HG03354 (cell line): ENCODE measurements around the gene GSTM3.
A peak's percentile ranks its signal among the peaks of the same experiment; 100 is the strongest.

Experiments used
- ATAC-seq: cut with Tn5 transposase; IDR thresholded peaks from one replicate; pipeline ENCODE4 v1.9.1; 2021; ENCODE audit warnings: mild to moderate bottlenecking; ENCODE audit not compliant: unreplicated experiment, poor library complexity, severe bottlenecking

The GSTM3 gene

DNA sequence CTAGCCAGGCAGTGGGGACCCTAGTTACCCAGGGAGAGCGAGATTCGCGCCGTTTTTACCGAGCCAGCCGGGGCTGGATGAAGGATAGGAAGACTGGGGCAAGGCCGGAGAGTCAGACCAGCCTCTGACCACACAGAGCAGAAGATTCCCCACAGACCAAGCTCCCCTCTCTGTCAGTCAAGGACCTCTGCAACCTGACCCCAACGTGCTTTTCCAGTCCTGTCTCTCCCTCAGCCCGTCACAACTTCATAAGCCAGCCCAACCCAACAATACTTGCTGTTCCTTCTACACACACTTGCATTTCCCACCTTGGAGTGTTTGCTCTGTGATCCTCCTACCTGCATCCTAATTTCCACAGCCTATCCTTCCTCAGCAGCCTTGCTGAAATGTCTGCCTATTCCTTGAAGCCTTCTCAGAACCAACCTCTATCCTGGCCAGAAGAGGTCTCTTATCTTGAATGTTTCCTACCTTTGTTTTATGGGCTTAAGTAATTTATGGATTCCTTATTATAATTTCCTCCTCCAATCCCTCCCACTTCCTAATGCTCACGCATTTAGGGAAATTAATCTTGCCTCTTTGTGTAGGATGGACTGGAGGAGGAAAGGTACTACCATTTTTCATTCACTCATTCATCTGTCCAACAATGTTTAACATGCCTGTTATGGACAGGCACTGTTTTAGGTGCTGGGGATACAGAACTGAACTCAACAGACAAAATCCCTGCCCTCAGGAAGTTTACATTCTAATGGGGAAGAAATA lies at the start of gene GSTM3:
Gene GSTM3, minus strand, starts transcription at position 424 of the 759 bp plus-strand sequence. CDS start 751 bp downstream, outside the sequence.
- ATAC-seq: peak; percentile 22

DNA sequence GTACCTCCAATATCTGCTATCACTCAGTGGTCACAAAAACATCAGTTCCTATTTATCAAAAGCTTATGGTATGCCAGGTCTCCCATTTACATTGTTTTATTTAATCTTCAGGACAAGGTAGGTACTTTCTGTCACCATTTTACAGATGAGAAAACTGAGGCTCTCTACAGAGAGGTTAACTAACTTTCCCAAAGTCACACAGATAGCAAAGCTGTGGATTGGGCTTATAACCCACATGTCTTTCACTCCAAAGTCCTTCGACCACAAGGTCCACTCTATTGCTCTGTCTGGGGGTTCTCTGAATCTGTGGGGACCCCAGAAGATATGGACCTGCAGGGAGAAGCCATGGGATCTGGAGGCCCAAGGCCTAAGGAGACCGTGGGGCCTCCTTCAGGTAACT lies 49.5 kb upstream of the GSTM3 start:
- ATAC-seq: no peak

DNA sequence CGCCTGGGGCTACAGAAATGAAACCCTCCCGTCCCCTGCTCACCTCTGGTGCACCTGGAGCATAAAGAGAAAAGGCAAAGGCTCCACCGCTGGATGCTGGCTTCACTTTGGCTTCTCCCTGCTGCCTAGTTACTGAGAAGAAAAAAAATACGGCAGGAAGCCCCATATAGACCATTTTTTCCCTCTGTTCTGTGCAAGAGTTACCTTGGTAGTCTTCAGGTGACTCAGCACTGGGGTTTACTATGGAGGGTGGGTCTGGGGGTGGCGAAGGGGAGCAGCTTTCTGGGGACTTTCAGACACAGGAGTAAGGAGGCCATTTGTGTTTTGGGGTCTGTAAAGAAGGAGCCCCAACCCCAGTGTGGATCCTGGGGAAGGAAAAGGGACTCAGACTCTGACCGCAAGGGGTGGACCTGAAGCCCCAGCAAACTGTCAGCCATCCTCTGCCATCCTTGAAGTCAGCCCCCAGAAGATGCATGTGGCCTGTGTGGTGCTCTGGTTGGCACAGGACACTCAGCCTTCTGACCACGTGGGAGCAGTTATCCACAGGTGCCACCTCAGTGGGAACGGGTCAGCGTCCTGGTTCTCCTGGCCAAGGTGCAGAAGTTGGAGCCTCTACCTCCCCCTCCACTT lies 48.8 kb upstream of the GSTM3 start:
- ATAC-seq: no peak

DNA sequence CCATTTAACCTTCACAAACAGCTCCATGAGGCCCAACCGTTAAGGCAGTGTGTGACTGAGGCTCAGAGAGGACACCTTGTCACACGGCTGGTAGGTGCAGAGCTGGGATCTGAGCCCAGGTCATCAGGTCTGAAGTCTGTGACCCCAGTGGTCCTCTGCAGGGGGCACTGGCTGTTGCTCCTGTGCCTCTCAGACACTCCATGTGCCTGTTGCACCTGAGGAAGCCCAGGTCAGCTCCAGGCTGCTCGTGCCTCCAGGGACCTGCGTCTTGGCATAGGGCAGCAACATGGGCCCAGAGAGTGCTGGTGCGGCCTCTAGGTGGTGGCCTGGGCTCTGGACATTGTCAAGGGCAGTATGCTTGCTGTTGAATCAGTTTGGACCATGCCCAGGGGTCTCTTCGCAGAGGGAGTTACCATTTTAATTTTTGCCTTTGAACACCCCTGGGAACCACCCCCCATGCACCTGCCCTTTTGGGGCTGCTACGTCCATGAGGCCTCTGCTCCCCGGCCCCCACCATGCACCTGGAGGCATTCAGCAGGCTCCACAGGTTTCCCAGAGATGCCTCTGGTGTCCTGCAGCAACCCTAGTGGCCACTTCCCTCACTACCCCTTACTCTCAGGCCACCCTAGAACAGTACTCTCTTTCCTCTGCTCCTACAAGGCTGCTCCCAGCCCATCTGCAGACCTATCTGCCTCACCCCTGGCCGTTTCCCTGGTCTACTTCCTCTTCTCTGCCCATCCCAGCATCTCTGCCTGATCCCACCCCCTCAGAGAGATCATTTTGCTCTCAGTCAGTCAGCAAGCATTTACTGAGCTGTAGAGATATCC lies 48.1 kb upstream of the GSTM3 start:
- ATAC-seq: no peak

DNA sequence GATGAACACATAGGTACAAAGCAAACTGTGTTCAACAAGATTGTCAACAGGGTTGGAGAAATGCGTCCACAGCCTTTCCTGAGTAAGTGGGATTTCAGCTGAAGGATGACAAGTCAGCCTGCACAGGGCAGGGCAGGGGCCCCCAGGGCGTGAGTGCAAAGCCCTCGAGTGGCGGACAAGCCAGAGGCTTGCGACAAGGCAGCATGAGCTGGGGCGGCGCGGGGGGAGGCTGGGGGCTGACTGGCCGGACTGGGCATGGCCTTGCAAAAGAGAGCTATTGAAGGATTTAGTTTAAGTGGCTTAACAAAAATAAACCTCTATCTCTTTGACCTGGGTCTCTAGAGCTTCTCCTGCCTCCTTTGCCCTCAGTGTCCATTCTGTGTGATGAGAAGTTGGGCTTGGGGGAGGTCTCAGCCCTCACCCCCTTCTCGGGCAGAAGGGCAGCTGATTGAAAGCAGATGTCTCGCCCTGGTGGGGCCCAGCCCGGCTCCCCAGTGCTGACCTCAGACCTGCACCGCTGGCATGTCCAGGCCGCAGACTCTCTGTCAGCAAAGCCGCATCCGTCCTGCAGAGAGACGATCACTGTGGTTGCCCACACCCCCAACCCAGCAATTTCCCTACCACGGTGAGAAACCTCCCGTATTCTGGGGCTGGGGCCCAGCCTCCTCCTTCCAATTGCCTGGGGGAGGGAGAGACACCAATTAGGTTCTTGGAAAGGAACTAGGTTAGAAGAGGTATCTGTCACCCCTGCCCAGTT lies 47.2 kb upstream of the GSTM3 start:
- no peak for ATAC-seq

DNA sequence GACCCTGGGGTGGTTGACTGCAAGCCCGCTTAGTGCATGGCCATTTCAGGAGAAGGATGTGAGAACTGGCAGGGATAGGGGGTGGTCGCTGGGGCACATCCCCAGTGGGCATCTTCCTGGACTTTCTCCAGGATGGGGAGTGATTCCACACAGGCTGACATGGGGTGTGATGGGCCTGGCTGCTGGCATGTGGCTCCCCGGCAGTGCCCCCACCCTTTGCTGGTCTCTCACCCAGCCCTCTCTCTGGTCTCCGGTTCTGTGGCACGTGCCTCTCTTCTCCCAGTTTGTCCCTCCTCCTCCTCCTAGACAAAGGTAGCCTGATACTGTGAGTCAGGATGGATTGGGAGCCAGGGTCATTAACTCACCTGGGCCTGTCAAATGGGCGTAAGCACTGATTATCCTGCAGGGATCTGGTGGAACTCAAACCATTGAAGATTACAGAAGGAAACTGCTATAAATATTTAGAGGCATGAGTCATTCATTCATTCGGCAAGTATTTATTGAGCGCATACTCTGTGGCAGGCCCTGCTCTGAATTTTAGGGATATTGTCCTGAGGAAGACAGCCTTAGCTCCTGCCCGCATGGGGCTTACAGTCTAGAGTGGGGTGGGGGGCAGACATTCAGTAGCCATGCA lies 46.5 kb upstream of the GSTM3 start:
- ATAC-seq: no peak

DNA sequence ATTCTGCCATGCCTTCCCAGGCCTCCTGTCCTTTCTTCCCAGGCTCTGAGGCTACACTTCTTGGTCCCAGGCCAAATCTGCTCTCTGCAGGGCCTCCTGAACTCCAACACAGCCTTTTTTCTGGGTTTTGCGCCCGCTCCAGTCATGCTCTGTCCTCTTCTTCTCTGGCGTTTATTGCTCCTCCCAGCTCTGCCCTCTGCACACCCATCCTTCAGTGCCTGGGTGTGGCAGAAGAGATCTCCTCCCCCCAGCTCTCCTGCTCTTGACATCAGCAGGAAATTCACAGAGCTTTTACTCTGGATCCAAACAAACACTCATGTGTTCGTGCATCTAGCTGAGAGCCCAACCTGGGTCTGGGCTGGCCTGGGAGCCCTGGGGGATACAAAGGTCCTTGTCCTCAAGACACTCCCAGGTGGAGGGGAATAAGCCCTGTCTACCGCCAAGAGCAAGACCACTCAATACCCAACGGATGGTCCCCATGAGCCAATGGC lies 45.7 kb upstream of the GSTM3 start:
- no peak for ATAC-seq

DNA sequence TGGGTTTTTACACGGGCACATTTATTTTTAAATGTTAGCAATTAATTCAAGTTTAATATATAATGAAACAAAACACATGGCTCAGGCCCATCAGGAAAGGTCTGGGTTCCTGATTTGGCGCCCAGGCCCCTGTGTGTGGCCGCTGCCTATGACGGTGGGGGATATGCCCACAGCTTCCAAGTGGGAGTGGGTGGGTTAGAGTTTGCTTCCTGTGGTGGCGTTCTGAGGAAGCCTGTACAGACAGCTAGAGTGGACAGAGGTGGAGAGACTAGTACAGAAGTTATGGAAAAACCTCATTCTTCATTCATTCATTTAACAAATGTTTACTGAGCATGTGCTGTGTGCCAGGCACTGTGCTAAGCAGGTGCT lies 45.3 kb upstream of the GSTM3 start:
- ATAC-seq: no peak

DNA sequence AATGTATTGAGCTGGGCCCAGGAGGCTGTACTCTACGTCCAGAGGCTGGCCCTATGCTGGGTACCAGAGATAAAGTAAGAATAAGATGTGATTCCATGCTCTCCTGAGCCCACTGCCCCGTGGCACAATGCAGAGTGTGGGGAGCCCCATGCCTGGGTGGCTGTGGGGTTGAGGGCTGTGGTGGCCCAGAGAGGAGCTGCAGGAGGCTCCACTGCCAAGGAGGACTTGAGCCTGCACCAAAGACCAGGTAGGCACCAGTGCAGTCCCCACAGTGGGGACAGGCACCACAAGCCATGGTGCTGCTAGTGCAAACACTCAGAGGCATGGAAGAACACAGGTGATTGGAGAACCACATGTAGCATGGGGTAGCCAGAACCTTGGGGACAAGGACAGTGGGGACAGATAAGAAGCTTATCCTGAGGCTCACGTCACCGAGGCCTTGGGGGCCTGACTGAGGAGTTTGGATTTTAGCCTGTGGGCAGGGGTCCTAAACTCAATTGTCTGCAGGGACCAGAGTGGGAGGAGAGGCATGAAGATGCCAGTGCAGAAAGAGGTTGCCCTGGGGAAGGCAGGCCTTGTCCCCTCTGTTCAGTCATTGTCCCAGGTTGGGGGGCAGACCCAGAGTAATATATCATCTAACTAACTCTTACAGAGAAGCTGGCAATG lies 44.7 kb upstream of the GSTM3 start:
- no peak for ATAC-seq

DNA sequence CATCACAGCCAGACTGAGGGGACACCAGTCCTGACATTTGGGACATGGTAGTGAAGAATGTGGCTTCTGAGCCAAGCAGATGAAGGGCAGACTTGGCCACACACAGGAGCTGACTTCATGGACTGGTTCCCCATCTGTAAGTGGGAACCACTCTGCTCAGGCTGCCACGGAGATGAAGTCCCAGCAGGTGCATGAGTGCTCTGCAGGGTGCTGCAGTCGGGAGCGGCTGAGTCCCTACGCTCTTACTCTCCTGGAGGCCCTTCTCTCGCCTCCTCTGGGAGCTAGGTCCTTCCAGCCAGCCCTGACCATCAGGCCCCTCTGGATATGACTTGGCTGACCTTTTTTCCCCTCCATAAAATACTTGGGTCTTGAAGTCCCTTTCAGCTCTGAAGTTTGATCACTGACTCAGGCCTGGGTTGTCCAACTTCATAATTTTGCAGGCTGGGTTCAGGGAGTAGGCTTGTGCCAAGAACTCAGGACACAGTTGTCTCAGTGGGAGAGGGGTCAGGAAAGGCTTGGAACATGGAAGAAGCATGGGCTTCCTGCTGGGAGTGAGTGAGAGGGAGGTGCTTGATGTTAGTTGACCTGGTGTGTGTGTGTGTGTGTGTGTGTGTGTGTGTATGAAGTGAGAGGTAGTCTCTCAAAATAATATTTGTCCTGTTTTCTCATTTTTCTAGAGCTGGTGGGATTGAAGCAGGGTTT lies 43.9 kb upstream of the GSTM3 start:
- ATAC-seq: no peak

DNA sequence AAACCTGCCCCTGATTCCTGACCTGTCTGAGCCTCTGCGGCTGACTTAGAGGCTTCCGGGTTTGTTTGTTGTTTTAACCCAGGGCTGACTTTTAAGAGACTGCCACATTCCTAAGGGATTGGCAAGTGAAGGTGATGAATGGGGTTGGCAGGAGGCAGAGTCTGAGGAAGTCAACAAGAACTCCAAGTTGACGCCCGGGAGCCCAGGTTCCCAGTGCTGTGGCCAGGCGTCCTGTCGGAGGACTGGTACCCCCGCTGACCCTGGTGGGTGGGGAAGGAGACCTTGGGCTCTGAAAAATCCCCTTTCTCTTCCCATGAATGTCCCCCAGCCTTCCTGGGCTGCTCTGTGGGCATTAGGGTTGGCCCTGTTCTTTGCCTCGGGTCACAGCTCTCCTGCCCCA lies 42.6 kb upstream of the GSTM3 start:
- no peak for ATAC-seq

DNA sequence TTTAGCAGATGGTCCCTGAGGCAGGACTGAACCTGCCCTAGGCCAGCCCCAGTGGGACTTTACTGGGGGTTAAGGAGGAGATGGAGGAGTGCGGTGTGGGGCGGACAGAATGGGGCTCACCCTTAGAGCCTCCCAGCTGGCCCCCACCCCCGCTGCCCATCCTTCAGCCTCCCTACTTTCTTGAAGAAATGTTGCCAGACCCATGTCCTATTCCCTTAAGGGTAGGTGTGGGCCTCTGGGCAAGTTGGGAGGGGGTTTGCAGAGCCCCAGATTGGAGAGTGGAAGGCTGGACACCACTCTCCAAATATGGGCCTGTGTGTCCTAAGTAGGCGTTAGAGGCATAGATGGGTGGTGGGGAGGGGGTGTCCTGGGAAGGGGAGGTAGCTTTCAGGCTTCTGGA lies 42.1 kb upstream of the GSTM3 start:
- no peak for ATAC-seq

DNA sequence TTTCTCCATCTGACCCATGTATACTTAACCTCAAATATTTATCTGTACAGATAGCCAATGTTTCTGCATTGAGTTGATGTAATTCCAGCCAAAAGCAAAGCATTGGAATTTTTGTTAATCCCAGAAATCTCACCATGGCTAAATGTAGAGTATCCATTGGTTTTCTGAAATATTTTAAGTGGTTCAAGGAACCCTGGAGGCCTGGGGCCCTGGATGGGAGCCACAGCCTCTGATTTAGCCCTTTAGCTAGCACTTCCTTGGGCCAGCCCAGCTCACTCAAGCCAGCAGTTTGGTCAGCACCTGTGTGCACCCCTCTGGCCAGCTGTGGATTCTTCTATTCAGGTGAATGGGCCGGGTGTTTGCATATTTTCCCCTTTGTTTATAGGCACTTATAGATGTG lies 41.7 kb upstream of the GSTM3 start:
- ATAC-seq: no peak

DNA sequence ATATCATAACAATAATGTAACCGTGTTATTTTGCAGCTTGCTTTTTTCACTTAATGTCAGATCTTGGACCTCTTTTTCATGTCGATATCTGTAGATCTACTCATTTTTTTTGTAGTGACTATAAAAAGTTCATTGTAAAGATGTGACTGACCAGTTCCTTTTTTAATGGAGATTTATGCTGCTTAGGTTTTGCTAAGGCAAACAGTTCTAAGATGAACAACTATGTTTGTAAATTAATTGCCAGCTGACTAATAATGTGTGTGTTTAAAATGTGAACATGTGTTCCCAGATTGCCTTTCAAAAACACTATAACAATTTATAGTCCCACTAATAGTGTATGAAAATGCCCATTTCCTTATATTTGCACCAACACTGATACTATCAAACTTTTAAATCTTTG lies 41.0 kb upstream of the GSTM3 start:
- ATAC-seq: no peak

DNA sequence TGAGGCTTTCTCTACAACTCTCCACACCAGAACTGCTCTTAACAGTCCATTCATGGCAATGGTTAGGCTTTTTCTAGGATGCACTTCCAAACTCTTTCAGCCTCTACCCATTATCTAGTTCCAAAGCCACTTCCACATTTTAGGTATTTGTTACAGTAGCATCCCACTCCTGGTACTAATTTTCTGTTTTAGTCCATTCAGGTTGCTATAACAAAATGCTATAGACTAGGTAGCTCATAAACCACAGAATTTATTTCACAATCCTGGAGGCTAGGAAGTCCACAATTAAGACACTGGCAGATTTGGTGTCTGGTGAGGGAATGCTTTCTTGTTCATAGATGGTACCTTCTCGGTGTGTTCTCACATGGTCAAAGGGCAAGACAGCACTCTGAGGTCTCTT lies 40.1 kb upstream of the GSTM3 start:
- no peak for ATAC-seq

DNA sequence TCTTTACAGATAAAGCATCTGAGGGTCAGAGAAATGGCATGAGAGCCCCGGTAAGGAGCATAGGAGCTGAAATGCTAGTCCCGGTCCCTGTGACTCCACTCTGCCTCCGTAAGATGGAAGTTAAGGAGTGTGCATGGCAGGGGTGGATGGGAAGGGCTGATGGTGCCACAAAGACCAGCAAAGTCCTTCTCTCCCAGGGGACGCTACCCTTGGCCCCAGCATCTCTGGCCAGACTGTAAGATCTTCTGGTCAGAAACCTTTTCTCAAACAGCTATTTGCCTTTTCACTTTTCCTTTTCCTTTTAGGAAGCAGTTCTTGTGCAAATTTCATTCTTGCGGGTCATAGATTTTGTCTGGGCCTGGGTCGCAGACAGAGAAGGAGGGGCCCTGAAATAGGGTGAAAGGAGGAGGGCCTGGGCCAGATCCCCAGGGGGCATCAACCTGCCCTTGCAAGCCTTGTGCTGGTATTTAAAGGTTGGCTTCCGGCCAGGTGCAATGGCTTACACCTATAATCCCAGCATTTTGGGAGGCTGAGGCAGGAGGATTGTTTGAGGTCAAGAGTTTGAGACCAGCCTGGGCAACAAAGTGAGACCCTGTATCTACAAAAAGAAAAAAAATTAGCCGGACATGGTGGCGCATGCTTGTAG lies 37.3 kb upstream of the GSTM3 start:
- ATAC-seq: no peak

DNA sequence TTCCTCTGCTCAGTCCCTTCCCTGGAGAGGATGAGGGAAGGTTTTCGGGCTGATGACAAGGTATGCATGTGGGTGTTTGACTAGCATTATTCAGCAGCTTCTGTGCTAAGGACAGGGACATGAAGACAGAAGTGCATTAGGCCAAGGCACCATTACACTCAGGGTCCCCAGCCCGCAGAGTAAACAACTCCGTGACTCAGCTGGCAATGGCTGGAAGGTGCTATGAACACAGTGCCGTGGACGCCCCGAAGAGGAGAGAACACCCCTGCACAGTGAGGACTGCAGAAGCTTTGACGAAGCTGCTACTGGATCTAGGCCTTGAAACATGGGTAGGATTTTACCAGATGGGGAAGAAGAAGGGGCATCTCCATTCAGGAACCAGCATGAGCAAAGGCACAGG lies 36.6 kb upstream of the GSTM3 start:
- no peak for ATAC-seq

DNA sequence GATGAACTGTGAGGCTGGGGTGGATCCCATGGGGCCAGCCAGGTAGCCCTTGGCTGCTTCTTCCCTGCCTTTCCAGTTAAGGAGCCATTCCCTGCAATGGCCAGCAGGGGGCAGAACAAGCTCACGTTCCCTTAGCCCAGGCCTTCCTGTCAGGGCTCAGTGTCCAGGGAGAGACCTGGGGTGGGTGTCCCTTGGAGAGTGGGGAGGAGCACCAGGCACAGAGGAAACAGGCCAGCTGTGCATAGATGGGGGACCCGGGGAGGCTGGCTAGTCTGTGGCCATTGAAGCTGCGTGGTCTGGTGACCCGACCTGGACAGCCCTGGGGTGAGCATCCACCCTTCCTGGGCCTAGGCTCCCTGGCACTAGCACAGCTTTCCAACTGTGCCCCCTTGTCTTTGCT lies 36.1 kb upstream of the GSTM3 start:
- peak; percentile 78 for ATAC-seq
